ENCODE measurements around the gene STX11. TPM values are rescaled to one million over a fixed set of nuclear protein-coding genes. Genes with fewer than 3 reads are reported as not detected.

Gene STX11
- total and polyA plus RNA-seq, 4 donors, result 0.84 to 2.2 (median 0.97) TPM

DNA sequence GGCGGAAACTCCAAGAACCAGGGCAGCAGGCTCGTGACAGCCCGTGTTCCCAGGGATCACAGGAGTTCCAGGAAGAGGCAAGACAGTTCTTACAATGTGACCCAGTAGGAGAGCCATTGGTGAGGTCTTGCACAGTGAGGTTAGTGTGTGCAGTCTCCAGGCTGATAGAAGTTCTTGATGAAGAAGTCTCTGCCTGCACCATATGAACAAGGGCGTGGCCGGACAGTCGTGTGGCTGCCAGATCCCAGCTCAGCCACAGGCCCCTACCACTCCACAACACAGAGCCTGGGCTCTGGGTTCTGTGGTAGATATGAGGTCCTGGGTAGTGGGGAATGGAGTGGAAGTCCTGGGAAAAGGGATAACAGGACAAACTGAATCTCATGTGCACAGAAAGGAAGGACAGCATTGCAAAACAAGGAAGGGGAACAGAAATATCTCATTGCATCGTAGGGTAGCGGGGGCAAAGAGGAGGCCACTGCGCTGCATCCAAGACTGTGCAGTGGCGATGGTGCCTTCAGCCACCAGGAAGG, 65.2 kb downstream of the STX11 start:
- H3K27ac ChIP-seq (ENCODE audit: low read depth, low read length), result peak overlapping the region; percentile 94
- H3K4me3 ChIP-seq (ENCODE audit: low read depth, low read length), result peak overlapping the region; percentile 57
- no peak for DNase-seq (ENCODE audit: low read depth in 4 of 6, low spot score in 6 of 6)
- H3K4me1 ChIP-seq (ENCODE audit: control insufficient read depth, insufficient read depth, low read length), result peaks cover 12% of the 10 kb centered on the region
- no peaks in the 10 kb centered on the region for H3K27me3 ChIP-seq (ENCODE audit: control insufficient read depth, insufficient read depth, low read length)
- 29% methylated on average over 7 of the region's 10 CpGs for WGBS (ENCODE audit: insufficient coverage)
- H3K9me3 ChIP-seq (ENCODE audit: control insufficient read depth, insufficient read depth, low read length), result no peaks in the 10 kb centered on the region
- H3K36me3 ChIP-seq (ENCODE audit: control insufficient read depth, insufficient read depth, low read length), result no peaks in the 10 kb centered on the region

GRCh38 chr6:144215932-144216667, 65.8 kb downstream of the STX11 start:
- no peaks in the 10 kb centered on the region for H3K36me3 ChIP-seq (ENCODE audit: control insufficient read depth, insufficient read depth, low read length)
- 0% methylated on average over 61 of the region's 61 CpGs for WGBS (ENCODE audit: insufficient coverage)
- peak; percentile 96 to 99 (median 97) for DNase-seq (ENCODE audit: low read depth in 4 of 6, low spot score in 6 of 6)
- peaks cover 12% of the 10 kb centered on the region for H3K4me1 ChIP-seq (ENCODE audit: control insufficient read depth, insufficient read depth, low read length)
- H3K4me3 ChIP-seq (ENCODE audit: low read depth, low read length), result peak overlapping the region; percentile 57
- no peaks in the 10 kb centered on the region for H3K27me3 ChIP-seq (ENCODE audit: control insufficient read depth, insufficient read depth, low read length)
- peak overlapping the region; percentile 94 for H3K27ac ChIP-seq (ENCODE audit: low read depth, low read length)
- no peaks in the 10 kb centered on the region for H3K9me3 ChIP-seq (ENCODE audit: control insufficient read depth, insufficient read depth, low read length)

- Histone ChIP-seq H3K36me3 (ENCODE audit: control insufficient read depth, insufficient read depth, low read length) (no peaks in the 10 kb centered on the region), H3K4me3 (ENCODE audit: low read depth, low read length) (peak overlapping the region; percentile 57), H3K27me3 (ENCODE audit: control insufficient read depth, insufficient read depth, low read length) (no peaks in the 10 kb centered on the region), H3K4me1 (ENCODE audit: control insufficient read depth, insufficient read depth, low read length) (peaks cover 12% of the 10 kb centered on the region), H3K9me3 (ENCODE audit: control insufficient read depth, insufficient read depth, low read length) (no peaks in the 10 kb centered on the region), H3K27ac (ENCODE audit: low read depth, low read length) (peak overlapping the region; percentile 94)
- 0% methylated on average over 12 of the region's 18 CpGs for WGBS (ENCODE audit: insufficient coverage)
- DNase-seq (ENCODE audit: low read depth in 4 of 6, low spot score in 6 of 6), result no peak
Measured at GRCh38 chr6:144216668-144217218, 66.4 kb downstream of the STX11 start.

DNA sequence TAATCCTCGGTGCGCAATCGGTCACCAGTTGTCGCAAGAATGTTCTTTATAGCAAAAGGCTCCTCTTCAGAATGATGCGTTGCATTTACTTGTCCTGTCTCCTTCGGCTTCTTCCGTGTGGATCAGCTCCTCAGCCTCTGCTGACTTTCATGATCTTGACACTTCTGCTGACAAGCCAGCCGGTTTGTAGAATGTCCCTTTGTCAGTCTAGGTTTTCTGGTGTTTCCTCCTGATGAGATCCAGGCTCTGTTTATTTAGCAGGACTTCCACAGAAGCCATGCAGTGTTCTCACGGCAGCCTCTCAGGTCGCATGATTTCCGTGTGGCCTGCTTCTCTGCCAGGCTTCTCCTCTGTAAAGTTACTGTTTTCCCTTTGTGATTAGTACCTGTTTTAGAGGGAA, 66.9 kb downstream of the STX11 start:
- Histone ChIP-seq H3K36me3 (ENCODE audit: control insufficient read depth, insufficient read depth, low read length) (no peaks in the 10 kb centered on the region), H3K4me1 (ENCODE audit: control insufficient read depth, insufficient read depth, low read length) (peaks cover 12% of the 10 kb centered on the region), H3K27ac (ENCODE audit: low read depth, low read length) (peak overlapping the region; percentile 22), H3K27me3 (ENCODE audit: control insufficient read depth, insufficient read depth, low read length) (no peaks in the 10 kb centered on the region), H3K4me3 (ENCODE audit: low read depth, low read length) (peak overlapping the region; percentile 57), H3K9me3 (ENCODE audit: control insufficient read depth, insufficient read depth, low read length) (no peaks in the 10 kb centered on the region)
- peak in 1 of 6 donors; percentile 2 for DNase-seq (ENCODE audit: low read depth in 4 of 6, low spot score in 6 of 6)
- 66% methylated on average over 8 of the region's 11 CpGs for WGBS (ENCODE audit: insufficient coverage)

- no peak overlapping the region for H3K27ac ChIP-seq (ENCODE audit: low read depth, low read length)
Measured at GRCh38 chr6:144217797-144218196, 67.5 kb downstream of the STX11 start.

DNA sequence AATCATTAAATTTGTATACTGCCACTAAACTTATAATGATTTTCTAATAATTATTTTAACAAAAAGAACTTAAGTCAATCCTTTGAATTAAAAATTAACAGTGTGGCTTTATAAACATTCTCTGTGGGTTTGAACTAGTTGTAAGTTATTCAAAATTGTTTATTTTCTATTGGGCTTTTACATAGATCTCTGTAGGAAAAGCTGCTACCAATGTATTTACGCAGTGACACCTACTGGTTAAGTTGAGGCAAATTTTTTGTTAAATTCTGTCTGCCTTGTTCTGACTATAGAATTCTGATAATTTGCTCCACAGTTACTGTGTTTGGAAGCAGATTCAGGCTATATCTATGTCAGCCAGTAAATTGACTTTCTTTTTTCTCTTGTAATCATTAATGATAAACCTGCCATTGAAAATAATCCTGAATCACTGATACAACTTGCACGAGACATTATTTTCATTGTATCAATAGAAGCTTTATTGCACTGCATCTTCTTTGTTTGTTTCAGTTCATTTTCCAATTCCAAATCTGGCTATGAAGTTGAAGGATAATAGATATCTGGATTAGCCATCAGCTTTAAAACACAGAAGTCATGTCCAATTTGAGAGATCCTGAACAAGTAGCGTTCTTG, 68.9 kb downstream of the STX11 start:
- H3K27me3 ChIP-seq (ENCODE audit: control insufficient read depth, insufficient read depth, low read length), result no peaks in the 10 kb centered on the region
- DNase-seq (ENCODE audit: low read depth in 4 of 6, low spot score in 6 of 6), result peak in 2 of 6 donors; percentile 72 to 87
- H3K9me3 ChIP-seq (ENCODE audit: control insufficient read depth, insufficient read depth, low read length), result no peaks in the 10 kb centered on the region
- 29% methylated on average over 1 of the region's 3 CpGs for WGBS (ENCODE audit: insufficient coverage)
- no peak overlapping the region for H3K4me3 ChIP-seq (ENCODE audit: low read depth, low read length)
- no peak overlapping the region for H3K27ac ChIP-seq (ENCODE audit: low read depth, low read length)
- H3K36me3 ChIP-seq (ENCODE audit: control insufficient read depth, insufficient read depth, low read length), result no peaks in the 10 kb centered on the region
- H3K4me1 ChIP-seq (ENCODE audit: control insufficient read depth, insufficient read depth, low read length), result peaks cover 12% of the 10 kb centered on the region

More at GRCh38 chr6:144217797-144218196, 67.5 kb downstream of the STX11 start:
- DNase-seq (ENCODE audit: low read depth in 4 of 6, low spot score in 6 of 6), result no peak
- H3K9me3 ChIP-seq (ENCODE audit: control insufficient read depth, insufficient read depth, low read length), result no peaks in the 10 kb centered on the region
- no peaks in the 10 kb centered on the region for H3K27me3 ChIP-seq (ENCODE audit: control insufficient read depth, insufficient read depth, low read length)
- no peaks in the 10 kb centered on the region for H3K36me3 ChIP-seq (ENCODE audit: control insufficient read depth, insufficient read depth, low read length)
- peaks cover 12% of the 10 kb centered on the region for H3K4me1 ChIP-seq (ENCODE audit: control insufficient read depth, insufficient read depth, low read length)
- no peak overlapping the region for H3K4me3 ChIP-seq (ENCODE audit: low read depth, low read length)

- WGBS (ENCODE audit: insufficient coverage), result no CpG with 5 or more reads among the region's 5 CpGs
- DNase-seq (ENCODE audit: low read depth in 4 of 6, low spot score in 6 of 6), result no peak
- Histone ChIP-seq H3K4me1 (ENCODE audit: control insufficient read depth, insufficient read depth, low read length) (peaks cover 7% of the 10 kb centered on the region), H3K27ac (ENCODE audit: low read depth, low read length) (no peak overlapping the region), H3K9me3 (ENCODE audit: control insufficient read depth, insufficient read depth, low read length) (no peaks in the 10 kb centered on the region), H3K27me3 (ENCODE audit: control insufficient read depth, insufficient read depth, low read length) (no peaks in the 10 kb centered on the region), H3K4me3 (ENCODE audit: low read depth, low read length) (no peak overlapping the region), H3K36me3 (ENCODE audit: control insufficient read depth, insufficient read depth, low read length) (no peaks in the 10 kb centered on the region)
Measured at GRCh38 chr6:144220031-144220790, 69.9 kb downstream of the STX11 start.

DNA sequence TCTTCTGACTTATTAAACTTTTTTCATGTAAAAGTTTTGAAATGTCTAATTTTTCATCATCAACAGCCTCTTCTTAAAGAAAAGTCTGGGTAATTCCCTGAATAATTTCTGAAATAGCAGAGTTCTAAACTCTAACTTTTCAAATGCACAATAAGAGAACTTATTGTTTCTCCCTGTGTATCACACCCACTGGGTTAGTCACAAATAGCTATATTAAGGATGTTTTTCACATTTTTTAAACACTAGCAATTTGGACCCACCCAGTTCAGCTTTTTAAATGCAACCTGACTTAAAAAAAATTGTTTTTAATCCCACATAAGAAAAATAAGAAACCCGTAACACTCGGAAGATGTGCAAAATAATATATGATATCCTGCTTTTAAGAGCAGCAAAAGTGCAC, 73.4 kb downstream of the STX11 start:
- DNase-seq (ENCODE audit: low read depth in 4 of 6, low spot score in 6 of 6), result no peak
- H3K4me3 ChIP-seq (ENCODE audit: low read depth, low read length), result no peak overlapping the region
- H3K4me1 ChIP-seq (ENCODE audit: control insufficient read depth, insufficient read depth, low read length), result no peaks in the 10 kb centered on the region
- no peaks in the 10 kb centered on the region for H3K9me3 ChIP-seq (ENCODE audit: control insufficient read depth, insufficient read depth, low read length)
- H3K36me3 ChIP-seq (ENCODE audit: control insufficient read depth, insufficient read depth, low read length), result no peaks in the 10 kb centered on the region
- no peaks in the 10 kb centered on the region for H3K27me3 ChIP-seq (ENCODE audit: control insufficient read depth, insufficient read depth, low read length)
- no peak overlapping the region for H3K27ac ChIP-seq (ENCODE audit: low read depth, low read length)
- WGBS (ENCODE audit: insufficient coverage), result no CpG with 5 or more reads among the region's 2 CpGs

GRCh38 chr6:144231721-144232120, 81.4 kb downstream of the STX11 start:
- H3K27ac ChIP-seq (ENCODE audit: low read depth, low read length), result peak overlapping the region; percentile 34
- H3K9me3 ChIP-seq (ENCODE audit: control insufficient read depth, insufficient read depth, low read length), result no peaks in the 10 kb centered on the region
- no CpG with 5 or more reads among the region's 3 CpGs for WGBS (ENCODE audit: insufficient coverage)
- H3K4me3 ChIP-seq (ENCODE audit: low read depth, low read length), result no peak overlapping the region
- H3K36me3 ChIP-seq (ENCODE audit: control insufficient read depth, insufficient read depth, low read length), result no peaks in the 10 kb centered on the region
- peak in 1 of 6 donors; percentile 30 for DNase-seq (ENCODE audit: low read depth in 4 of 6, low spot score in 6 of 6)
- H3K27me3 ChIP-seq (ENCODE audit: control insufficient read depth, insufficient read depth, low read length), result no peaks in the 10 kb centered on the region
- peaks cover 8% of the 10 kb centered on the region for H3K4me1 ChIP-seq (ENCODE audit: control insufficient read depth, insufficient read depth, low read length)

Measured in spinal cord (tissue), 10 donors.